Pancreas (tissue), 10 donors: ENCODE results near the gene MTA1. TPM values are rescaled to one million over a fixed set of nuclear protein-coding genes. Genes with fewer than 3 reads are reported as not detected.

ENCODE experiments used
- ATAC-seq, 4 donors: fragments of 200-7000 bp; cut with Tn5 transposase; one replicate each; pipeline versions ENCODE4 v1.8.0 to v1.9.1; 2020; ENCODE audit warnings: mild to moderate bottlenecking in 4 of 4, moderate library complexity in 4 of 4
- DNase-seq, 6 donors: peaks; one replicate each; pipeline ENCODE4 v3.0.0-alpha.2; 2020
- FAIRE-seq: peaks from 2 replicates; lab custom pipeline; 2012; peaks lifted over from hg19 to GRCh38; lab: Jason Lieb, UNC
- H3K27ac ChIP-seq, 4 donors: fragments of 200-600 bp; sonication (generic); 1 replicate in 3 of 4; 2 replicates in 1 of 4; pipeline versions ENCODE4 v1.5.0 to v1.8.0; 2020
- H3K27me3 ChIP-seq, 4 donors: fragments of 200-600 bp; one replicate each; pipeline ENCODE4 v1.8.0; 2021
- H3K36me3 ChIP-seq, 3 donors: fragments of 200-600 bp; sonication (generic) in 1 of 3; one replicate each; pipeline versions ENCODE4 v1.5.0 to v1.8.0; 2020 to 2021
- H3K4me1 ChIP-seq, 3 donors: fragments of 200-600 bp; one replicate each; pipeline ENCODE4 v1.8.0; 2021
- H3K4me3 ChIP-seq, 4 donors: fragments of 200-600 bp; sonication (generic) in 2 of 4; one replicate each; pipeline versions ENCODE4 v1.5.0 to v1.8.0; 2020 to 2021
- H3K9me3 ChIP-seq, 4 donors: fragments of 200-600 bp; one replicate each; pipeline ENCODE4 v1.8.0; 2021
- WGBS, 2 donors: extraction: QIAGEN DNeasy Blood & Tissue Kit; methylation state at CpG; one replicate each; pipeline ENCODE4 v1.1.7; 2013; 5-methylcytosine and 5-hydroxymethylcytosine counted together
- intact Hi-C, 3 donors: fragments of 100-400 bp; cut with DNase I; formaldehyde crosslinking; loops; one replicate each; pipeline versions ENCODE4 v1.11.1 to v1.14.2; 2022
- polyA plus RNA-seq, 2 donors: library from polyadenylated mRNA; stranded (reverse); fragments of 200-250 nt; gene quantifications; one replicate each; pipeline ENCODE4 v1.2.3, GENCODE V29; 2013
- total RNA-seq, 6 donors: library from RNA; stranded (reverse); fragmentation: NEBNext Ultra II Directional in 4 of 6; extraction: Animal tissue kit (Norgen Biotek cat#: 25700) in 4 of 6; gene quantifications; one replicate each; pipeline versions ENCODE4 v1.2.1 to v1.2.4, GENCODE V29; 2021 to 2023
- TF ChIP-seq, protein P1 (sequence below), 4 donors: fragments of 200-600 bp; sonication (generic) in 3 of 4; IDR thresholded peaks; one replicate each; pipeline versions ENCODE4 v1.5.0 to v1.8.0; 2021; ENCODE audit warnings: antibody characterized with exemption in 4 of 4
- donor health status: healthy with polysubstance abuse.
- donor health status: DM: no; HTN: no; CAD: no; lungs with moderate emphysema.
- donor health status: DM: no; HTN: no; CAD: no.
- donor health status: control.
- donor health status: control.
- donor health status: Bipolar disorder and iron deficiency.
- donor health status: DM: yes; HTN: yes; CAD: no.
- donor health status: DM: no; HTN: no; CAD: no.
- donor health status: DM: no; HTN: no; CAD: no.
- donor health status: DM: yes; HTN: yes; CAD: no.

The MTA1 gene
- total and polyA plus RNA-seq, 8 donors: 34.8 to 138 (median 53.2) TPM

DNA sequence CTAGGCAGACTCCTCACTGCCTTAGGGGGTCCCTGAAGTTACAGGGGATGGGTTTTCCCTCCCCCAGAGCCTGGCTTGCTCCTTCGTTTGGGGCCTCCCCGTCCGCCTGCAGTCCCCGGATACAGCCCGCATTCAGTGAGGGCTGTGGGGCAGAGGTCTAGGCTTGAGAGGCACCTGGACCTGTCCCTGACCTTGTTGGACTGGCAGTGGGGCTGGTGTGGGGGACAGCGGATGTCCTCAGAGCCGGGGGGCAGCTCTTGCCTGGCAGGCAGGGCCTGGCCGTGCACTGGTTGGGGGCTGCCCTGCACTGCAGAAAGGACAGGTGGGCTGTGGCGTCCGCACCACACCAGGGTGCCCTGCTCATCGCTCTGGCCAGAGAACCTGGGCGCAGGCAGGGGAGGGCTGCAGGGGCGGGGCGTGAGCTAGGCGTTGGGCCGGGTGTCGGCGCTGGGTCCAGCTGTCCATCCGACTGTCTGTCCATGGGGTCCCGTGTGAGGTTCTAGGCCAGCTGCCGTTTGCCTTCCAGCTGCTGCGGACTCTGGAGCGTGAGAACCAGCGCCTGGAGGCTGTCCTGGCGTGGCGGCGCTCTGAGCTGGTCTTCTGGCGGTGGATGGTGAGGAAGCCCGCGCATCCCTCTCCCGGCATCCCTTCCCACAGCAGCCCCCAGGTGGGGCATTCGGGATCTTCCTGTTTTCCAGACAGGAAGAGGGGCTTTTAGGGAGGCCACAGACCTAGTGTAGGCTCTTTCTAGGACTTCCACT lies 77.4 kb downstream of the MTA1 start:
- no peak for ATAC-seq
- 90 to 91% methylated on average over 31 to 32 of the region's 32 CpGs for WGBS, 2 donors
- intact Hi-C loops: no loop called here
- no peak for FAIRE-seq
- Histone ChIP-seq H3K4me3 (no peak overlapping the region), H3K4me1 (peaks cover 0 to 1% (median 0%) of the 10 kb centered on the region in 3 donors), H3K27me3 (no peaks in the 10 kb centered on the region), H3K9me3 (no peaks in the 10 kb centered on the region), H3K36me3 (no peaks in the 10 kb centered on the region), H3K27ac (no peak overlapping the region)
- TF ChIP-seq, protein P1, sequence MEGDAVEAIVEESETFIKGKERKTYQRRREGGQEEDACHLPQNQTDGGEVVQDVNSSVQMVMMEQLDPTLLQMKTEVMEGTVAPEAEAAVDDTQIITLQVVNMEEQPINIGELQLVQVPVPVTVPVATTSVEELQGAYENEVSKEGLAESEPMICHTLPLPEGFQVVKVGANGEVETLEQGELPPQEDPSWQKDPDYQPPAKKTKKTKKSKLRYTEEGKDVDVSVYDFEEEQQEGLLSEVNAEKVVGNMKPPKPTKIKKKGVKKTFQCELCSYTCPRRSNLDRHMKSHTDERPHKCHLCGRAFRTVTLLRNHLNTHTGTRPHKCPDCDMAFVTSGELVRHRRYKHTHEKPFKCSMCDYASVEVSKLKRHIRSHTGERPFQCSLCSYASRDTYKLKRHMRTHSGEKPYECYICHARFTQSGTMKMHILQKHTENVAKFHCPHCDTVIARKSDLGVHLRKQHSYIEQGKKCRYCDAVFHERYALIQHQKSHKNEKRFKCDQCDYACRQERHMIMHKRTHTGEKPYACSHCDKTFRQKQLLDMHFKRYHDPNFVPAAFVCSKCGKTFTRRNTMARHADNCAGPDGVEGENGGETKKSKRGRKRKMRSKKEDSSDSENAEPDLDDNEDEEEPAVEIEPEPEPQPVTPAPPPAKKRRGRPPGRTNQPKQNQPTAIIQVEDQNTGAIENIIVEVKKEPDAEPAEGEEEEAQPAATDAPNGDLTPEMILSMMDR (IDR thresholded peaks at IDR 0.05): no peak
- DNase-seq: peak in 1 of 6 donors; percentile 75

GRCh38 chr14:105497671-105498429 lies 78.2 kb downstream of the MTA1 start:
- no peak for ATAC-seq
- TF ChIP-seq, protein P1 (IDR thresholded peaks at IDR 0.05): no peak
- H3K9me3 ChIP-seq: no peaks in the 10 kb centered on the region
- intact Hi-C loops: no loop called here
- no peak overlapping the region for H3K4me3 ChIP-seq
- WGBS, 2 donors: 89 to 95% methylated on average over 31 of the region's 31 CpGs
- no peaks in the 10 kb centered on the region for H3K4me1 ChIP-seq
- H3K27me3 ChIP-seq: no peaks in the 10 kb centered on the region
- no peak overlapping the region for H3K27ac ChIP-seq
- no peaks in the 10 kb centered on the region for H3K36me3 ChIP-seq
- FAIRE-seq: no peak
- peak in 1 of 6 donors; percentile 75 for DNase-seq

GRCh38 chr14:105498430-105499255 lies 79.0 kb downstream of the MTA1 start:
- no peak overlapping the region for H3K4me3 ChIP-seq
- H3K27me3 ChIP-seq: no peaks in the 10 kb centered on the region
- peak in 2 of 6 donors; percentile 53 to 70 for DNase-seq
- H3K27ac ChIP-seq: no peak overlapping the region
- TF ChIP-seq, protein P1 (IDR thresholded peaks at IDR 0.05): no peak
- FAIRE-seq: no peak
- intact Hi-C loops: no loop called here
- no peaks in the 10 kb centered on the region for H3K36me3 ChIP-seq
- H3K4me1 ChIP-seq: no peaks in the 10 kb centered on the region
- ATAC-seq: no peak
- WGBS, 2 donors: 81 to 83% methylated on average over 36 of the region's 36 CpGs
- no peaks in the 10 kb centered on the region for H3K9me3 ChIP-seq

DNA sequence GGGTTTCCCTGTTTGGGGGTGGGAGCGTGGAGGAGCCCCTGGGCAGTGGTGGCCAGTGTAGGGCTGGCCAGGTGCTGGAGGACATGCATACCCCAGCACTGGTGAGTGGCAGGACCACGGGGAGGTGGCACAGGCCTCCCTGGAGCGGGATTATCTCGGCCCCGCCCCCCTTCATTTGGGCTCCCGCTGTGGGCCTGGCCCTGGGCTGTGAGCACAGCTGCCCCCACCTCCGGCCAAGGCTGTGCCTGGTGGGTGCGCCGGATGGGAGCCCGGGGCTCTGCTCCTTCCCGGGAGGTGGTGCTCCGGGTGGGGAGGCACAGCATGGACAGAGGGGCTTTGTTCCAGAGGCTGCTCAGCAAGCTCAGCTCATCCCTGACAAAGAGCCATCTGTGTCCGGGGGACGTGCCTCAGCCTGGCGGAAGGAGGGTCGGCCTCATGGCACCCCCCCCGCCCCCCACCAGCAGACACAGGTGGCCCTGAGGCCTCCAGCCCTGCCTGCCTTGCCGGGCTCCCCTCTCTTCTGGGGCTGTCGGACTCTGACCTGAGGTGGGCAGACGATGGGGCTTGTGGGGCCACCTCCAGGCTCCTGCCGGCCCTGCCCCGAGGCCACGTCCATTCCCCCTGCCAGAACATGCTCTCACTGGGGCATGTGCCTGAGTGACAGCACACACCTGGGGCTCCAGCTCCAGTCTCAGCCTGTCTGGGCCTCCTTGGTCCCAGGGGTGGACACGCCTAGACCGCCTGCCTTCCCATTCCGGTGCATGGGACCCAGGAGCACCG lies 79.8 kb downstream of the MTA1 start:
- no peaks in the 10 kb centered on the region for H3K4me1 ChIP-seq
- ATAC-seq (no peak), DNase-seq (peak in 2 of 6 donors; percentile 54 to 72), FAIRE-seq (no peak)
- TF ChIP-seq, protein P1 (IDR thresholded peaks at IDR 0.05): no peak
- 59 to 66% methylated on average over 20 to 27 of the region's 27 CpGs for WGBS, 2 donors
- H3K36me3 ChIP-seq: no peaks in the 10 kb centered on the region
- H3K27ac ChIP-seq: no peak overlapping the region
- no peaks in the 10 kb centered on the region for H3K27me3 ChIP-seq
- H3K9me3 ChIP-seq: no peaks in the 10 kb centered on the region
- intact Hi-C loops: no loop called here
- no peak overlapping the region for H3K4me3 ChIP-seq
